DOHH2 (cell line): Measurements from ENCODE around the gene RBMS3.

ENCODE experiments used
- H3F3A ChIP-seq: fragments of 200-600 bp; sonication (generic), shearing (Covaris generic); 2 replicates; pipeline ENCODE4 v1.6.0; 2016; ENCODE audit warnings: antibody characterized with exemption, mild to moderate bottlenecking; ENCODE audit not compliant: control insufficient read depth, insufficient read depth
- H3K27ac ChIP-seq: fragments of 200-600 bp; sonication (generic); 2 replicates; pipeline ENCODE4 v1.5.1; 2014; ENCODE audit warnings: low read depth, mild to moderate bottlenecking, low read length, moderate library complexity
- H3K27me3 ChIP-seq: fragments of 200-600 bp; sonication (generic); 2 replicates; pipeline ENCODE4 v1.6.1; 2014; ENCODE audit warnings: mild to moderate bottlenecking, low read length, mixed read lengths; ENCODE audit not compliant: control insufficient read depth
- H3K36me3 ChIP-seq: fragments of 200-600 bp; sonication (generic); 2 replicates; pipeline ENCODE4 v1.6.1; 2014; ENCODE audit warnings: mild to moderate bottlenecking, low read length, moderate library complexity, mixed read lengths; ENCODE audit not compliant: control insufficient read depth
- H3K4me1 ChIP-seq: fragments of 200-600 bp; sonication (generic); 2 replicates; pipeline ENCODE4 v1.6.1; 2014; ENCODE audit warnings: mild to moderate bottlenecking, low read length, mixed read lengths; ENCODE audit not compliant: control insufficient read depth
- H3K4me2 ChIP-seq: fragments of 200-600 bp; sonication (generic); 2 replicates; pipeline ENCODE4 v1.6.0; 2014; ENCODE audit warnings: mild to moderate bottlenecking, low read length, moderate library complexity
- H3K4me3 ChIP-seq: fragments of 200-600 bp; sonication (generic); 2 replicates; pipeline ENCODE4 v1.5.1; 2014; ENCODE audit warnings: mild to moderate bottlenecking, low read length, mixed read lengths
- H3K79me2 ChIP-seq: fragments of 200-600 bp; sonication (generic); 2 replicates; pipeline ENCODE4 v1.6.1; 2014; ENCODE audit warnings: mild to moderate bottlenecking, low read length, mixed read lengths; ENCODE audit not compliant: control insufficient read depth
- H3K9me2 ChIP-seq: fragments of 200-600 bp; sonication (generic); replicated peaks from 2 replicates; pipeline ENCODE4 v1.6.1; 2014; ENCODE audit warnings: mild to moderate bottlenecking, low read length, mixed read lengths; ENCODE audit not compliant: control insufficient read depth
- H3K9me3 ChIP-seq: fragments of 200-600 bp; sonication (generic); 2 replicates; pipeline ENCODE4 v1.6.1; 2014; ENCODE audit warnings: antibody characterized with exemption, low read length, mixed read lengths; ENCODE audit not compliant: control insufficient read depth, insufficient read depth
- H4K20me1 ChIP-seq: fragments of 200-600 bp; sonication (generic); 2 replicates; pipeline ENCODE4 v1.6.0; 2014; ENCODE audit warnings: low read depth, mild to moderate bottlenecking, antibody characterized with exemption, low read length, moderate library complexity; ENCODE audit not compliant: control insufficient read depth, insufficient read depth
- EZH2phosphoT487 ChIP-seq: fragments of 200-600 bp; sonication (generic); IDR thresholded peaks from 2 replicates; pipeline ENCODE4 v1.6.1; 2017; ENCODE audit warnings: borderline replicate concordance, mild to moderate bottlenecking, antibody characterized with exemption, low read length, moderate library complexity, mixed read lengths
- TF ChIP-seq, protein P1 (sequence below): fragments of 200-600 bp; sonication (generic); IDR thresholded peaks from one replicate; pipeline ENCODE4 v1.5.1; 2014; ENCODE audit warnings: antibody characterized with exemption, mild to moderate bottlenecking, low read depth, low read length; ENCODE audit not compliant: poor library complexity, severe bottlenecking

The RBMS3 gene

DNA sequence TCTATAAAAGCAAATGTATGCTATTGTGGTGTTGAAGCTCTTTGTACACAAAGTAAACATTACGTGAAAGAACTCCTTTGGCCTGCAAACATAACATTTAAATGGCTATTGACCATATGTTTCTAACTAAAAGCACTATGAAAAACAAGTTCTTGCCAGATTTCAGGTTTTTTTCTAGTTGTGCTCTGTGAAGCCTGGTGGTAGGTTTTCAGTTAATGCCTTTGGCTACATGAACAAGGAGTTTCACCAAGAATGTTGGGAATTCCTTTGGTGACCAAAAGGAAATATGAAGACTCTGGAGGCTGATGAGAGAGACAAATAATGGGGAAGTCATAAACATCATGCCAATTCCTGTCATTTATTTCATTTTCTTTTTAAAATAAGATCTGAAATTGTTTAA lies 66.0 kb downstream of the RBMS3 start:
- Histone ChIP-seq H3K4me3 (no peak overlapping the region), H3K4me2 (no peak overlapping the region), H4K20me1 (no peaks in the 10 kb centered on the region), H3K4me1 (peaks cover 13% of the 10 kb centered on the region), H3F3A (no peaks in the 10 kb centered on the region), H3K36me3 (no peaks in the 10 kb centered on the region), H3K79me2 (no peaks in the 10 kb centered on the region), H3K9me3 (no peaks in the 10 kb centered on the region), H3K9me2 (no peaks in the 10 kb centered on the region), H3K27ac (no peak overlapping the region), H3K27me3 (no peaks in the 10 kb centered on the region)
- TF ChIP-seq, protein P1, sequence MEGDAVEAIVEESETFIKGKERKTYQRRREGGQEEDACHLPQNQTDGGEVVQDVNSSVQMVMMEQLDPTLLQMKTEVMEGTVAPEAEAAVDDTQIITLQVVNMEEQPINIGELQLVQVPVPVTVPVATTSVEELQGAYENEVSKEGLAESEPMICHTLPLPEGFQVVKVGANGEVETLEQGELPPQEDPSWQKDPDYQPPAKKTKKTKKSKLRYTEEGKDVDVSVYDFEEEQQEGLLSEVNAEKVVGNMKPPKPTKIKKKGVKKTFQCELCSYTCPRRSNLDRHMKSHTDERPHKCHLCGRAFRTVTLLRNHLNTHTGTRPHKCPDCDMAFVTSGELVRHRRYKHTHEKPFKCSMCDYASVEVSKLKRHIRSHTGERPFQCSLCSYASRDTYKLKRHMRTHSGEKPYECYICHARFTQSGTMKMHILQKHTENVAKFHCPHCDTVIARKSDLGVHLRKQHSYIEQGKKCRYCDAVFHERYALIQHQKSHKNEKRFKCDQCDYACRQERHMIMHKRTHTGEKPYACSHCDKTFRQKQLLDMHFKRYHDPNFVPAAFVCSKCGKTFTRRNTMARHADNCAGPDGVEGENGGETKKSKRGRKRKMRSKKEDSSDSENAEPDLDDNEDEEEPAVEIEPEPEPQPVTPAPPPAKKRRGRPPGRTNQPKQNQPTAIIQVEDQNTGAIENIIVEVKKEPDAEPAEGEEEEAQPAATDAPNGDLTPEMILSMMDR = no peak
- TF ChIP-seq EZH2phosphoT487 = no peak

DNA sequence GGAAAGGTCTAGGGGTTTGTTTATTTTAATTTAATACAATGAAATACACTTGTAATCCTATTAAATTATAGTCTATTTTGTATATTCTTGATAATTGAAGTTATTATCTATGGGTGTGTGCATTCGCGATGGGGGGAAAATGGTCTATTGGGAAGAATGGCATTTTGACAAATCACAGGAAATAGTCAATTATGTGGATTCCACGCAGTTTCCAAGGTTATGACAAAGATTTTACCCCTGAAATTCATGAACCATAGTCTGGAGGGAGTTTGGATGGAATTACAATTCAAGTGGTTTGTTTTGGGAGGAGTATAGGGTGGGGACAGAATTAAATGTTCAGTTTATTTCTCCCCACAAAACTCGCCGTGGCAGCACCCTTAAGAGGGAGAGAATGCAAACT lies 66.5 kb downstream of the RBMS3 start:
- no peaks in the 10 kb centered on the region for H3K36me3 ChIP-seq
- no peaks in the 10 kb centered on the region for H3K79me2 ChIP-seq
- no peaks in the 10 kb centered on the region for H3K9me2 ChIP-seq
- no peak overlapping the region for H3K4me2 ChIP-seq
- no peak for TF ChIP-seq EZH2phosphoT487
- TF ChIP-seq, protein P1 = no peak
- peaks cover 13% of the 10 kb centered on the region for H3K4me1 ChIP-seq
- H3K27me3 ChIP-seq = no peaks in the 10 kb centered on the region
- H3K4me3 ChIP-seq = no peak overlapping the region
- H3K9me3 ChIP-seq = no peaks in the 10 kb centered on the region
- H3K27ac ChIP-seq = no peak overlapping the region
- H3F3A ChIP-seq = no peaks in the 10 kb centered on the region
- no peaks in the 10 kb centered on the region for H4K20me1 ChIP-seq

DNA sequence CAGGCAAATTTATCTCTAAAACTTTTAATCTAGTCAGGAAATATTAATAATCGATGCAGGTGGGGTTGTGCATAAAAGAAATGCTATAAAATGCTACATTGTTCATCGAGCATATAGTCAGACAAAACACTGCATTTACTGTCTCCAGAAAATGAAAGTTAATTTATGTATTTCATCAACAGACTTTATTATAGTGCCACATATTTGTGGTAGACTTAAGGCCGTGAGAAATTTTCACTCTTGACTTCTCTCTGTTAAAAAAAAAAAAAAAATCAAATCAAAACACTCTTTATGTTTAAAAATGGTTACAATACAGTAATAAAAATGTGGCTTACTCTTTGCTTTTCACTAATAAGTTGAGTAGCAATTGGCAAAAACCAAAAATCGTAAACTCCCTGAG lies 67.4 kb downstream of the RBMS3 start:
- Histone ChIP-seq H4K20me1 (no peaks in the 10 kb centered on the region), H3K9me3 (no peaks in the 10 kb centered on the region), H3K27ac (no peak overlapping the region), H3K27me3 (no peaks in the 10 kb centered on the region), H3K9me2 (no peaks in the 10 kb centered on the region), H3K4me2 (no peak overlapping the region), H3K4me1 (peaks cover 13% of the 10 kb centered on the region), H3F3A (no peaks in the 10 kb centered on the region), H3K79me2 (no peaks in the 10 kb centered on the region), H3K36me3 (no peaks in the 10 kb centered on the region), H3K4me3 (no peak overlapping the region)
- TF ChIP-seq, protein P1 = no peak
- TF ChIP-seq EZH2phosphoT487 = no peak

DNA sequence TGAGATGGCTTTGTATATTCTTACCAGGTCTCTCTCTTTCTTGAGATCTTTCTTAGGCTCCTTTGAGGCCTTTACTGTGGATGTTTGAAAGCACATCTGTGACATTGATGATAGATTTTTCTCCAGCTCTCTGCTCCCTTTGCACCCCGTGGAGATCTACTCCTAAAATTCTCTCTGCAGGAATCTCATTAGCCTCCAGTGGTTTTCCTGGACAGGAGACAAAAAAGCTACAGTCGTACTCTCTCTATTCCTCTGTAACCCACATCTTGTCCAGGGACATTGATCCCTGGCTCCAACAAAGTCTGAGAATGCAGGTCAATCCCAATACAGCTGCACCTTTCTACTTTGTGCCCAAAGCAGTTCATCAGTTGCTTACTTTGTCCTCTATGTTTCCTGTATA lies 68.2 kb downstream of the RBMS3 start:
- H3F3A ChIP-seq = no peaks in the 10 kb centered on the region
- no peaks in the 10 kb centered on the region for H3K36me3 ChIP-seq
- no peaks in the 10 kb centered on the region for H3K27me3 ChIP-seq
- no peaks in the 10 kb centered on the region for H3K9me3 ChIP-seq
- H3K4me2 ChIP-seq = no peak overlapping the region
- no peaks in the 10 kb centered on the region for H3K79me2 ChIP-seq
- H3K4me1 ChIP-seq = peaks cover 13% of the 10 kb centered on the region
- H3K9me2 ChIP-seq = no peaks in the 10 kb centered on the region
- no peaks in the 10 kb centered on the region for H4K20me1 ChIP-seq
- no peak overlapping the region for H3K4me3 ChIP-seq
- TF ChIP-seq EZH2phosphoT487 = no peak
- TF ChIP-seq, protein P1 = no peak
- no peak overlapping the region for H3K27ac ChIP-seq
